Keratinocyte (primary cell): ENCODE data around the gene CCDC148.

Experiments
- EZH2 ChIP-seq: IDR thresholded peaks from one replicate; pipeline ENCODE4 v1.6.1; 2012; ENCODE audit warnings: inconsistent platforms, mild to moderate bottlenecking, low read length, moderate library complexity
- TF ChIP-seq, protein P1 (sequence below), 3 experiments: IDR thresholded peaks in 1 of 3; conservative IDR thresholded peaks in 1 of 3; optimal IDR thresholded peaks in 1 of 3; 2 replicates in 2 of 3; 3 replicates in 1 of 3; pipeline versions ENCODE3 to v1.5.1; 2011; ENCODE audit warnings: low read length in 3 of 3, mild to moderate bottlenecking in 3 of 3, moderate library complexity in 2 of 3, control low read depth in 1 of 3, inconsistent platforms in 1 of 3; ENCODE audit not compliant: insufficient read depth in 2 of 3; ENCODE audit errors: extremely low read depth in 1 of 3

DNA sequence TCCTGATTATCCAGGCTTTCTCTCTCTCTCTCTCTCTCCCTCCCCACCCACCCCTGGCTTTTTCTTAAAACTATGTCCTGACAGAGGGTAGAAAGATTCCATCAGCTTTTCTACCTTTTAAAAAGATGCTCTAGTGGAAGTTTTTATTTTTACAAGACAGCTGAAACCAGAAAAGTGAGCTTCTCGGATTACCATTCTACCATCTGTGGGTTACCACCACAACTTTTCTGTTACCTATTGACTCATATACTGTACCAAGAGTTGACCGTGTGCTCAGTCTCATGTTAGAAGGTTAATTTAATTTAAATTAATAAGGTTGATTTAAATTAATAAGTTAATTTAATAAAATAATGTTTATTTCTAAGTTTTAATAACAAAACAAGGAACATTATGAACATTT, 217.3 kb downstream of the CCDC148 start:
- TF ChIP-seq, protein P1, sequence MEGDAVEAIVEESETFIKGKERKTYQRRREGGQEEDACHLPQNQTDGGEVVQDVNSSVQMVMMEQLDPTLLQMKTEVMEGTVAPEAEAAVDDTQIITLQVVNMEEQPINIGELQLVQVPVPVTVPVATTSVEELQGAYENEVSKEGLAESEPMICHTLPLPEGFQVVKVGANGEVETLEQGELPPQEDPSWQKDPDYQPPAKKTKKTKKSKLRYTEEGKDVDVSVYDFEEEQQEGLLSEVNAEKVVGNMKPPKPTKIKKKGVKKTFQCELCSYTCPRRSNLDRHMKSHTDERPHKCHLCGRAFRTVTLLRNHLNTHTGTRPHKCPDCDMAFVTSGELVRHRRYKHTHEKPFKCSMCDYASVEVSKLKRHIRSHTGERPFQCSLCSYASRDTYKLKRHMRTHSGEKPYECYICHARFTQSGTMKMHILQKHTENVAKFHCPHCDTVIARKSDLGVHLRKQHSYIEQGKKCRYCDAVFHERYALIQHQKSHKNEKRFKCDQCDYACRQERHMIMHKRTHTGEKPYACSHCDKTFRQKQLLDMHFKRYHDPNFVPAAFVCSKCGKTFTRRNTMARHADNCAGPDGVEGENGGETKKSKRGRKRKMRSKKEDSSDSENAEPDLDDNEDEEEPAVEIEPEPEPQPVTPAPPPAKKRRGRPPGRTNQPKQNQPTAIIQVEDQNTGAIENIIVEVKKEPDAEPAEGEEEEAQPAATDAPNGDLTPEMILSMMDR (optimal IDR thresholded peaks at IDR 0.05 in 1 of 3, IDR thresholded peaks at IDR 0.05 in 1 of 3, conservative IDR thresholded peaks at IDR 0.05 in 1 of 3; ENCODE audit: extremely low read depth in 1 of 3, insufficient read depth in 2 of 3, low read length in 3 of 3) = no peak
- no peak for TF ChIP-seq EZH2
